HG03139 (cell line): ENCODE data around the gene NRF1.
"Not testable (repeated sequence)": the region's sequence is repeated elsewhere in the genome, so short reads cannot be mapped to it uniquely, and the experiment has no call there.

Experiments used
- ATAC-seq: cut with Tn5 transposase; IDR thresholded peaks from one replicate; pipeline ENCODE4 v1.9.1; 2021; ENCODE audit not compliant: unreplicated experiment

The NRF1 gene

DNA sequence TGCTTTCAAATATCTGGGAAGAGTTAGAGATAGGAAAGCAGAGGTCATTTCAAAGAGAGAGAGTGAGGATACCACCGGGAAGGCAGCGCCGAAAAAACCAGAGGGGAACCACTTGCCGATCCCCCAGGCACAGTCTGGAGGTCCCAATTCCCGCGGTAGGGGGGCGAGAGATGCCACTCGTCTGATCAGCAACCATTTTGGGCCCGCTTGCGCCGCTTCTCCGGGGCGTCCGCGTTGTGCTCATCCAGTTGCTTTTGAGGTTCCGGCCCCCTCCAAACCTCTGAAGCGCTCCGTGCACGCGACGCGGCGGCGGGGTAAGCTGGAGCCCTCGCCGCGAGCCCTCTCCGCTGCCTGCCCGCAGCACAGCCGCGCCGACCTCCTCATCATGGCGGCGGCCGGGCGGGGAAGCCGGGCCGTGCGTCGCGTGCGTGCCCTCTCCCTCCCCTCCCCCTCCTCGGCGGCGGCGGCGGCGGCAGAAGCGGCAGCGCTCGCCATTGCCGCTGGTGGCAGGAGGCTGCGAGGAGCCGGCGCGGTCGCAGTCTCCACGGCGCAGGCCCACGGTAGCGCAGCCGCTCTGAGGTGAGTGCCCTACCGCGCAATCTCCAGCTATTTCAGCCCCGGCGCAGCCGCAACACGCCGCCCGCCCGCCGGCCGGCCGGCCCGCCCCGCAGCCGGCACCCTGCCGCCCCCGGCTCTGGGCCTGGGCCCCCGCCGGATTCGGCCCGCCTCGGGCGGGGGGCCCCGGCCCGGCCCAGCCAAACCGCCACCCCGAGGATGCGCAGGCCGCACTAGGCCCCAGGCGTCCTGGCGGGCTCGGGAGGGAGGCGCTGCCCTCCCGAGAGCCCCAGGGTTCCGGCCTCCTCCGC, at the start of gene NRF1:
TSS of gene NRF1 (plus strand) at position 475 of the 866 bp plus-strand sequence. CDS start 45,632 bp downstream, outside the sequence.
- peak; percentile 65 for ATAC-seq

DNA sequence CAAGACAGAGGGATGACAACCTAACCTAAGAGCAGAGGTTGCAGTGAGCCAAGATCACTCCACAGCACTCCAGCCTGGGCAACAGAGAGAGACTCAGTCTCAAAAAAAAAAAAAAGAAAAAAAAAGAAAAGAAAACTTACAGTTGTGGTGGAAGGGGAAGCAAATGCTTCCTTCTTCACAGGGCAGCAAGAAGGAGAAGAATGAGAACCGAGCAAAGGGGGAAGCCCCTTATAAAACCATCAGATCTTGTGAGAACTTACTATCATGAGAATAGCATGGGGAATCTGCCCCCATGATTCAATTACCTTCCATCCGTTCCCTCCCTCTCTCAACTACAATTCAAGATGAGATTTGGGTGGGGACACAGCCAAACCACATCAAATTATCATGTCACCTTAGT, 45.2 kb upstream of the NRF1 start:
- not testable (repeated sequence) for ATAC-seq

DNA sequence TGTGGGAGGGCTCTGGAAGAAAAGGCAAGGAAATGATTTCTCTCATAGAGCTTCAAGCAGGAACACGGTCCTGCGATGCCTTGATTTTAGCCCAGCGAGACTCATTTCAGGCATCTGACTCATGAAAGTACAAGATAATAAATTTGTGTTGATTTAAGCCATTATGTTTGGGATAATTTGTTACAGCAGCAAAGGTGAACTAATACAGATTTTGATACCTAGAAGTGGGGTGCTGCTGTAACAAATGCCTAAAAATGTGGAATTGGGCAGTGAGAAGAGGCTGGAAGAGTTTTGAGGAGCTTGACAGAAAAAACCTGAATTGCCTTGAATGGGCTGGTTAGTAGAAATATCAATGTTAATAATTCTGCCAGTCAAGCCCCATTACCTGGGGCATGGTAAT, 44.1 kb upstream of the NRF1 start:
- no peak for ATAC-seq

DNA sequence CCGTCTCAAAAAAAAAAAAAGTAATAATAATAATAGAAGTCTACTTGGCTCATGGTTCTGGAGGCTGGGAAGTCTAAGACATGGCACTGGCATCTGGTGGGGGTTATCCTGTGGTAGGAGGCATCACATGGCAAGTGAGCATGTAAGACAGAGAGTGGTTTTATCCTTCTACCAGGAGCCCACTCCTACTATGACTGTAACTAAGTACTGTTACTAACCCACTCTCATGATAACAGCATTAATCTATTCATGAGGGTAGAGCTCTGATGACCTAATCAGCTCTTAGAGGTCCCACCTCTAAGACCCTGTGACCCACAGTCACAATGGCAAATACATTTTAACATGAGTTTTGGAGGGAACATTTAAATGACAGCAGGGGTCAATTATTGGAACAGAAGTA, 43.3 kb upstream of the NRF1 start:
- ATAC-seq: no peak

DNA sequence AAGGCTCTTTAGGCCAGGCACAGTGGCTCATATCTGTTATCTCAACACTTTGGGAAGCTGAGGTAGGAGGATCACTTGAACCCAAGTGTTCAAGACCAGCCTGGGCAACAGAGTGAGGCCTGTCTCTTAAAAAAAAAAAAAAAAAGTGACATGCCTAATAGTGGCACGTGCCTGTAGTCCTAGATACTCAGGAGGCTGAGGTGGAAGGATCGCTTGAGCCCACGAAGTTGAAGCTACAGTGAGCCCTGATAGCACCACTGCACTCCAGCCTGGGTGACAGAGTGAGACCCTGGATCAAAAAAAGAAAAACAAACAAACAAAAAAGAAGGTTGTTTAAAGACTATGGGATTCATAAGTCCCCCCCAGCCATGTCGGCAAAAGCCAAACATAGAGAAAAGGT, 42.2 kb upstream of the NRF1 start:
- no peak for ATAC-seq

DNA sequence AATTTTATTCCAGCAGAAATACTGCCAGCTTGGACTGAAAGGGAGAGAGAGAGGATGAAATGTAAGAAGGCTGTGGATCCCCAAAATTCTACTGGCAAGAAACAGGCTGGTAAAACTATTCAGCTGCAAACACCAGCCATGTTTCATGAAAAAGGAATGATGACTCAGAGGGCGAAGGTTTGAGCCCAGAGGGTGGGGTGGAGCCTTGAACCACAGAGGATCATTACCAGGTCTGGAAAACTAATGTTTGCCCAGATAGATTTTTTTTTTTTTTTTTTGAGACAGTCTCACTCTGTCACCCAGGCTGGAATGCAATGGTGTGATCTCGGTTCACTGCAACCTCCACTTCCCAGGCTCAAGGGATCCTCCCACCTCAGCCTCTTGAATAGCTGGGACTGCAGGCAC, 41.7 kb upstream of the NRF1 start:
- no peak for ATAC-seq

DNA sequence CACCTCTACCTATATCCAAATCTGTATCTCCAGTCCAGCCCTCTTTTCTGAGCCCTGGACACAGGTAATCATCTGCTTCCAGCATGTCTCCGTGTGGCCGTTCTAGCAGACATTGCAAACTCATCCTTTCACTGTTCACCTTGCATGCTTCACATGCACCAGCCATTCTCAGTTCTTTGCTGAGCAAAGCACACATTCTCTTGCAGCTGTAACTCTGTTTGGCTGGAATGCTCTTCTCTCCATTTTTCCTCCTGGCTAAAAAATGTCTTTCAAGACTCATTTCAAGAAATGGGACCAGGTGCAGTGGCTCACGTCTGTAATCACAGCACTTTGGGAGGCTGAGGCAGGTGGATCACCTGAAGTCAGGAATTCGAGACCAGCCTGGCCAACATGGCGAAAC, 40.3 kb upstream of the NRF1 start:
- no peak for ATAC-seq

DNA sequence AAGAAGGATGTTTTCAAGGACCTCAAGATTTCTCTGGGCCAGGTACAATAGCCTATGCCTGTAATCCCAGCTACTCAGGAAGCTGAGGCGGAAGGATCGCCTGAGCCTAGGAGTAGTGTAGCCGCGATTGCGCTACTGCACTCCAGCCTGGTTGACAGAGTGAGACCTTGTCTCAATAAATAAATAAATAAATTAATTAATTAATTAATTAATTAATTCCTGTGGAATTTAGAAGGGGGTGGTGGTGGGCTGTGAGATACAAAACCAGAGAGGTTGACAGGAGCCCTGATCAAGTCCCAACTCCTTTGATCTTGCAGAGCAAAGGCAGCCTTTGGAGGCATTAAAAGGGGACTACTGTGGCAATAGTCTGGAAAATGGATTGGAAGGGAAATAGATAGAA, 39.3 kb upstream of the NRF1 start:
- no peak for ATAC-seq

DNA sequence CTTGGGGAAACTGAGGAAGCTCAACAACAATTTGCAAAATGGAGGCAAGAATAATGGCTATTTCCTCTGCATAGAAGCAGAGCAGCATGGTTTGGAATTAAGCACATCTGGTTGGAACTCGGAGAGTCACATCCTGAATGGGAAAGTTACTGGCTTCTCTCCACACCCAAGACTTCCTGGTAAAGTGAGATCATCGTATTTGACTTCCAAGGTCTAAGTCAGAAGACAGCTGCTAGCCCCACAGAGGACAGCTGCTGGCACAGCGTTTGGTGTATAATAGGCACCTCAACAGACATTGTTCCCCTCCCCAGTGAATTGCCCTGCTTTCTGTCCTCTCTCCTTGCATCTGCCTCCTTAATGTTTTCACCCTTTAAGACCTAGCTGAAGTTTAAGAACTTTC, 37.0 kb upstream of the NRF1 start:
- no peak for ATAC-seq

DNA sequence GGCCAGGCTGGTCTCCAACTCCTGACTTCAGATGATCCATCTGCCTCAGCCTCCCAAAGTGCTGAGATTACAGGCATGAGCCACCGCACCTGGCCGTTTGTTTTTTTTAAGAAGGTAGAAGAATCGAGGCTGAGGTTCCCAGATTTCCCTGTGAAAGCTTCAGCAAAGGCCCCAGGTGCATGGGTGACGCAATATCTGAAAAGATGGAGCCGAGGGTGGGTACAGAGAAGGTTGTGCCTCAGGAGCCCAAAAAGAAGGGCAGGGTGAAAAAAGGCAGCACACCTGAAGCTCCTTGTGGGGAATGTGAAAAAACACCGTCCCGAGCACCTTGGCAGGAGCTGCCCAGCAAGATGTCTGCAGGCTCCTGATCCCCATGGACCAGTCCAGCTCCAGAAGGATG, 35.8 kb upstream of the NRF1 start:
- no peak for ATAC-seq

DNA sequence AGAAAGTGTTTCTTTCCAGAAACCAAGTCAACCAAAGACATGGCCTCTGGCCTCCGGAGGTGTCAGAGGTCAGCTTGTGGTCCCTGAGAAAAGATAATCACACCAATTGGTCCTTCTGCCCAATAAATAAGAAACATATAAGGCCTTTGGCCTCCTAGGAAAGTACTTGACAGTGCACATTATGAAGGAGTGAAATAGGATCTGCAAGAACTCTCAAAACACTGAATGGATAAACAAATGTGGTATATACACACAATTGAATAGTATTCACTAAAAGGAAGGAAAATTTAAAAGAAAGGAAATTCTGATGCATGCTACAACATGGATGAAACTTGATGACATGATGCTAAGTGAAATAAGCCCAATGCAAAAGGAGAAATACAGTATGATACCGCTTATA, 35.4 kb upstream of the NRF1 start:
- no peak for ATAC-seq

DNA sequence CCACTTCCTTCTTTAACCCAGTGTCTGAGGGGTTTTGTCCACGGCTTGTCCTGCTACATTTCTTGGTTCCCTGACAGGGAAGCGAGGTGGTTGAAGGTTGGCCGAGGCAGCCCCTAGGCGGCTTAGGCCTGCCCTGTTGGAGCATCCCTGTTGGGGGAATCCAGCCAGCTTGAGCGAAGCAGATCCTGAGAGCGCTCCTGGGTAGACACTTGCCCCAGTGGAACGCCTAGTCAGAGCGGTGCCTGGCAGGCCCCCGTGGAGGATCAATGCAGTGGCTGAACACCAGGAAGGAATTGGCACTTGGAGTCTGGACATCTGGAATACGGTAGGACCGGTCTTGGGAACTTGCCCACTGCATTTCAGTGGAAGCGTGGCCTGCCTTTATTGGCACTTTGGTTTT, 32.7 kb upstream of the NRF1 start:
- ATAC-seq: no peak

DNA sequence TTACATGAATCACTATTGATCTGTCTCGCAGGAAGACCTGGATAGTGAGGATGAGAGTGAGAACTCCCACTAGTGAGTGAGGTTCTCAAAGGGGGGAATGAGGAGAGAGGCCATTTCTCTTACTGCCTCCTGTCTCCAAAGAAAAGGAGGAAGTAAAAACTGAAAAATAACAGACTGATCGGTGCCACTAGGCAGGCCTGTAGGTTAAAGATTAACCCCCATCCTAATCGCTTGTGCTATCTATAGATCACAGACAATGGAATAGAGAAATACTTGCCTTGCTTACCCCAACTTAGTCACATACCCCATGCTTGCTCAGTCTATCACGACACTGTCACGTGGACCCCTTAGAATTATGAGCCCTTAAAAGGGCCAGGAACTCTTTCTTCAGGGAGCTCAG, 25.3 kb upstream of the NRF1 start:
- ATAC-seq: not testable (repeated sequence)

DNA sequence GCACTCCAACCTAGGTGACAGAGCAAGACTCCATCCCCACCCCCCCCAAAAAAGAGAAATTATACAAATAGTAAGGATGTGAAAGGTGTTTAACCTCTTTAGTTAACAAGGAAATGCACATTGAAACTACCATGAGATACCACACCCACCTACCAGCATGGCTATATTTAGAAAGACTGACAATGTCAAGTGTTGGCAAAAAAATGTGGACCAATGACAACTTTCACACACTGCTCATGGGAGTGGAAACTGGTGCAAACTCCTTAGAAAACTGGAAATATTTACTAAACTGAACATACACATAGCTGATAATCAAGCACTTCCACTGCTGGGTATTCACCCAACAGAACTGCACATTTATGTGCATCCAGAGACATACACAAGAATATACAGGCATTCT, 23.3 kb upstream of the NRF1 start:
- ATAC-seq: no peak

DNA sequence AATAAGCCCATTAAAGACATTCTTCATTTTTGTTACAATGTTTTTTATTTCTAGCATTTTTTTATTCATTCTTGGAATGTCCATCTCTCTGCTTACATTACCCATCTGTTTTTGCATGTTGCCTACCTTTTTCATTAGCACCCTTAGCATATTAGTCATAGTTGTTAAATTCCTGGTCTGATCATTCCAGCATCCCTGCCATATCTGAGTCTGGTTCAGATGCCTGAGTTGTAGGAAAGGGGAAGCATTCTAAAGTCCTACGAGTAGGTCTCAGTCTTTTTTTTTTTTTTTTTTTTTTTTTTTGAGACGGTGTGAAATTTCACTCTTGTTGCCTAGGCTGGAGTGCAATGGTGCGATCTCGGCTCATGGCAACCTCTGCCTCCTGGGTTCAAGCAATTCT, 19.7 kb upstream of the NRF1 start:
- no peak for ATAC-seq

DNA sequence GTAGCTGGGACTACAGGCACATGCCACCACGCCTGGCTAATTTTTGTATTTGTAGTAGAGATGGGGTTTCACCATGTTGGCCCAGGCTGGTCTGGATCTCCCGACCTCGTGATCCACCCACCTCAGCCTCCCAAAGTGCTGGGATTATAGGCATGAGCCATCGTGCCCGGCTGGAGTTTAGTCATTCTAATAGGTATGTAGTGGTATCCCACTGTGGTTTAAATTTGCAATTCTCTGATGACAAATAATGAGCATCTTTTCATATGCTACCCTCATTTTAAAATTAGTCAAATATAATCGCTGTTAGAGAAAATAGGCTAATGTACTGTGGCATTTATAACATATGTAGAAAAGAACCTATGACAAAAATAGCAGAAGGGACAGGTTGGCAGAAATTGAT, 15.1 kb upstream of the NRF1 start:
- not testable (repeated sequence) for ATAC-seq

DNA sequence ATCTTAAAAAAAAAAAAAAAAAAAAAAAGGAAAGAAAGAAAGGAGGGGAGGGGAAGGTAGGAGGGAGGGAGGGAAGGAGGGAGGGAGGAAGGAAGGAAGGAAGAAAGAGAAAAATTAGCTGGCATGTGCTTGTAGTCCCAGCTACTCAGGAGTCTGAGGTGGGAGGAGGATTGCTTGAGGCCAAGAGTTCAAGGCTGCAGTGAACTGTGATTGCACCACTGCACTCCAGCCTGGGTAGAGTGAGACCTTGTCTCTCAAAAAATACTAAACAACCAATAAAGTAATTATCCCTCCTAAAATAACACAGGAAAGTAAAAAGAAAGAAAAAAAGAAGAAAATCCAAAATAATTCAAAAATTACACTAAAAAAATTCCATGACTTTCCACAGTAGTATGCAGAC, 13.8 kb upstream of the NRF1 start:
- no peak for ATAC-seq

DNA sequence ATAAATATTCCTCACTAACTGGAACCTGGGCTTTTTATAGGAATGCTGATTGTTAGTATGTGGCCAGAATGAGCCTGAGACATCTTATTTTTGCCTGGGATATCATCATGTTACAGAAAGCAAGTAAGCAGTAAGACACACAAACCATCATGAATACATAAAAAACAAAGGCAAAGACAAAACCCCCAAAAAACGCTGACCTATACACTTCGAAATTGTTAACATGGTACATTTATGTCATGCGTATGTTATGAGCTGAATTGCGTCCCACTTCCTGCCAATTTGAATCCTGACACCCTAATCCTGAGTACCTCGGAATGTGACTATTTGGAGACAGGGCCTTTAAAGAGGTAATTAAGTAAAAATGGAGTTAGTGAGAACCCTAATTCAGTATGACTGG, 12.3 kb upstream of the NRF1 start:
- ATAC-seq: no peak

DNA sequence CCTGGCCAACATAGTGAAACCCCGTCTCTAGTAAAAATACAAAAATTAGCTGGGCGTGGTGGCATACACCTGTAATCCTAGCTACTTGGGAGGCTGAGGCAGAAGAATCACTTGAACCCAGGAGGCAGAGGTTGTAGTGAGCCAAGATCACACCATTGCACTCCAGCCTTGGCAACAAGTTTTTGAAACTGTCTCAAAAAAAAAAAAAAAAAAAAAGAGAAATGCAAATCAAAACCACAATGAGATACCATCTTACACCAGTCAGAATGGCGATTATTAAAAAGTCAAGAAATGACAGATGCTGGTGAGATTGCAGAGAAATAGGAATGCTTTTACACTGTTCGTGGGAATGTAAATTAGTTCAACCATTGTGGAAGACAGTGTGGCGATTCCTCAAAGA, 7.9 kb upstream of the NRF1 start:
- ATAC-seq: not testable (repeated sequence)

DNA sequence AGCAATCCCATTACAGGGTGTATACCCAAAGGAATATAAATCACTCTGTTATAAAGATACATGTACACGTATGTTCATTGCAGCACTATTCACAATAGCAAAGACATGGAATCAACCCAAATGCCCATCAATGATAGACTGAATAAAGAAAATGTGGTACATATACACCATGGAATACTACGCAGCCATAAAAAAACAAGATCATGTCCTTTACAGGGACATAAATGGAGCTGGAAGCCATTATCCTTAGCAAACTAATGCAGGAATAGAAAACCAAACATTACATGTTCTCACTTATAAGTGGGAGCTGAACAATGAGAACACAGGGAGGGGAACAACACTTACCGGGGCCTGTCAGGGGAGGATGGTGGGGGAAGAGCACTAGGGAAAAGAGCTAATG, 7.5 kb upstream of the NRF1 start:
- not testable (repeated sequence) for ATAC-seq

DNA sequence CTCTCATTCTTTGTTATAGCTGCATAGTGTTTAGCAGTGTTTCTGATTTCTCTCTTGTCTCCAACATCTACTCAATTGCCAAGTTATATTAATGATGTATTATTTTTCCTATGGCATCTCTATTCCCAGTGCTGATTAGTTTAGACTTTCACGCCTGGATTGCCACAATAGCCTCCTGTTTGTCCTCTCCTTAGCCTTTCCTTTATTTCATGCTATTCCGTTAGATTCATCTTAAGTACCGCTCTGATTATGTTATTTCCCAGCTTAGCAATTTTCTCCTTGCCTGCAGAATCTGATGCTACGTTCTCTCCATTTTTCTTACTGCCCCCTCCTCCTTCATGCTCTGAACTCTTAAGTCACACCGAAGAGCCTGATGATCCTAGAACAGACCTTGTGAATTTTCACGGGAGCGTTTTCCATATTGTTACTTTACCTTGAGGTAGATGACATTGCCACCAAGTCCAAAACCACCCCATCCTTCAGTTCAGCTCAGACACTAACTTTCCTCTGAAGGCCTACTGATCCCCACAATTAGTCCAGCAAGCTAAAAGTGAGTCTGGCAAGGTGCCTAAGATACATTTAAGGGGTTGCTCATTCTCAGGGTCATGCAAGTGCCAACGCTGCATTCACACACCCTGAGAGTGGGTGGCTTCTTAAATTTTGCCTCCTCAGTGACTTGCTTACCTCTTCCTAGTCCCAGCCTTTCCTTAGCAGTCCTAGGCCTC, 6.6 kb upstream of the NRF1 start:
- no peak for ATAC-seq

DNA sequence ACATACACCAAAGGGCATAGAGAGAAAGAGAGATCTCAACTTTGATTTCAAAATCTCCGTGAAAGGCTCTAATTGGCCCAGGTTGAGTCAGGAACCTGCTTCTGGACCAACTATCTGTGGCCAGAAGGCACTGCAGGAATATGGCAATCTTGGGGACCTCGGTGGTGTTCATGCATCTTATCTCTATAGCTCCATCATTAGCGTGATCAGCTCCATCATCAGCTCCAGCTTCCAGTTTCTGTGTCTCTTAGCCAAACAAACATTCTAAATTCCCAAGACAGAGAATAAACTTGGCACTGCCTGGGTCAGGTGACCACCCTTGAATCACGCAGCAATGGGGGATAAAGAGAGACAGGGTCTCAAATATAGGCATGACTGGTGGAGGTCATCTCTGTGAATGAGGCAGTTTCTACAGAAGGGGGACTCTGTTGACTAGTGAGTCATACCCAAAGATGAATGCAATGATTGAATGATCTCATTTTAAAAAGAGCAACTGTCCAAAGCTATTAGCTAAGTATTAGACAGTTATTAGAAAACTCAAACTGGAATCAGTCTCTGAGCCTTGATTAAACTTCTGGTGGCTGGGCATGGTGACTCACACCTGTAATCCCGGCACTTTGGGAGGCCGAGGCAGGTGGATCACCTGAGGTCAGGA, 5.4 kb upstream of the NRF1 start:
- no peak for ATAC-seq
